22Rv1 (cell line): ENCODE measurements around the gene DOCK8.

ENCODE experiments used
- ZFX ChIP-seq: fragments of 450-650 bp; IDR thresholded peaks from 2 replicates; pipeline ENCODE4 v1.6.1; 2017; ENCODE audit warnings: antibody characterized with exemption, borderline replicate concordance
- TF ChIP-seq, protein P1 (sequence below): fragments of 450-650 bp; IDR thresholded peaks from 2 replicates; pipeline ENCODE4 v1.5.1; 2017; ENCODE audit warnings: mild to moderate bottlenecking

DNA sequence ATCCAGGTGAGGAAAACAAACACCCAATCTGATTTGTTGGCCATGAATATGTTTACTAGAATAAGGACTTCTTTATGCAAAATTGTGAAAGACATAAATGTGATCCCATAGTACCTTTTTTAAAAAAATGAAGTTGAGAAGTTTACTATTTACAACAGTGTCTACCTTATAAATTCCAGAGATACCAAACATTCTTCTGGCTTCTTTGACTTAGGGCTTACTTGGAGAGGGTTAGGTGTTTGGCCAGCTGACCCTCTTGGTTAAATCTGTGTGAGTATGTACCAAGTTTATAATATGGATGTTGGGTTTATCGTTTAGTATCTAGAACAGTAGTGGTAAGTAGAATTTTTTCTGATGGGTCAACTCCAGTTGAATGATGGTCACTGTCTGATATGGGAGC lies 212.3 kb downstream of the DOCK8 start:
- TF ChIP-seq, protein P1, sequence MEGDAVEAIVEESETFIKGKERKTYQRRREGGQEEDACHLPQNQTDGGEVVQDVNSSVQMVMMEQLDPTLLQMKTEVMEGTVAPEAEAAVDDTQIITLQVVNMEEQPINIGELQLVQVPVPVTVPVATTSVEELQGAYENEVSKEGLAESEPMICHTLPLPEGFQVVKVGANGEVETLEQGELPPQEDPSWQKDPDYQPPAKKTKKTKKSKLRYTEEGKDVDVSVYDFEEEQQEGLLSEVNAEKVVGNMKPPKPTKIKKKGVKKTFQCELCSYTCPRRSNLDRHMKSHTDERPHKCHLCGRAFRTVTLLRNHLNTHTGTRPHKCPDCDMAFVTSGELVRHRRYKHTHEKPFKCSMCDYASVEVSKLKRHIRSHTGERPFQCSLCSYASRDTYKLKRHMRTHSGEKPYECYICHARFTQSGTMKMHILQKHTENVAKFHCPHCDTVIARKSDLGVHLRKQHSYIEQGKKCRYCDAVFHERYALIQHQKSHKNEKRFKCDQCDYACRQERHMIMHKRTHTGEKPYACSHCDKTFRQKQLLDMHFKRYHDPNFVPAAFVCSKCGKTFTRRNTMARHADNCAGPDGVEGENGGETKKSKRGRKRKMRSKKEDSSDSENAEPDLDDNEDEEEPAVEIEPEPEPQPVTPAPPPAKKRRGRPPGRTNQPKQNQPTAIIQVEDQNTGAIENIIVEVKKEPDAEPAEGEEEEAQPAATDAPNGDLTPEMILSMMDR: no peak
- TF ChIP-seq ZFX: no peak
